ENCODE measurements around the gene PNPLA3.

Gene PNPLA3

DNA sequence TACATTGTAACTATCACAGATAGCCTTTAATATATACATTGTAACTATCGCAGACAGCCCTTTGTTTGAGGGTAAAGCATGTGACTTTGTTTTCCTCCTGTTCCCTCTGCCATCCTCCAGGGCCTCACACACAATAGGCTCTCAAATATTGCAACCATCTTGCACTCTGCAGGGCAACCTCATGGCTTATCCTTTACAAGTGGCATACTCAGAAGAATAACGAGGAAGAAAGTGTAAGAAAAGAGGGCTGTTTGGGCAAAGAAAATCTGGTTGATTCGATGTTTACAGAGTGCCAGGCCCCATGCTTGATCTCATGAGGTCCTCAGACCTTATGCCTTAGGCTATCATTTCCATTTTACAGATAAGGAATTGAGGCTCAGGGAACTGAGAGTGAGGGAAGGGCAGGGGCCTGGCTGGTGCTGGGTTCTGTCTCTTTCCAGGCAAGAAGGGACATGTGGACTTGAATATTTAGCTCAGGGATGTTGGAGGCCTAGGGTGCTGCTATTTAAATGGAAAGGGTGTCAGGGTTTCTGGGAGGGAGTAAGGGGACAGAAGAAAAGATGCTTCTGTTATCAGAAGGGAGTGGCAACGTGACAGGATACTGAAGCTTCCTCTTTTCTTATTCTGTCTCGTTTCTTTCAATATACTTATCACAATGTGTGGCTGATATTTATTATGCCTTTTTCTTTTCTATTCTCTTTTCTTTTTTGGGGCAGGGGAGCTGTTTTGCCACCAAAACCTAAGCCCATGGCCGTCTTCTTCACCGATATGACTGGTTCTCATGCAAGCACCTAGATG lies 30.6 kb downstream of the PNPLA3 start:
- TF ChIP-seq CTCF (conservative IDR thresholded peaks at IDR 0.05; ENCODE audit: low read depth, low read length): no peak
- peak overlapping the region; percentile 95 for H3K4me3 ChIP-seq (ENCODE audit: low read depth, low read length)
- DNase-seq (ENCODE audit: low read depth): no peak

GRCh38 chr22:43955040-43955882 lies 31.7 kb downstream of the PNPLA3 start, which contains the start of gene SAMM50:
Gene SAMM50 (plus strand): TSS chr22:43955442. CDS start chr22:43955578, 136 bp downstream.
- H3K4me3 ChIP-seq (ENCODE audit: low read depth, low read length): peak within 1 kb of the TSS; percentile 95
- TF ChIP-seq CTCF (conservative IDR thresholded peaks at IDR 0.05; ENCODE audit: low read depth, low read length): no peak
- peak; percentile 92 for DNase-seq (ENCODE audit: low read depth)

GRCh38 chr22:43955883-43956782 lies 32.5 kb downstream of the PNPLA3 start:
- H3K4me3 ChIP-seq (ENCODE audit: low read depth, low read length): peak overlapping the region; percentile 95
- TF ChIP-seq CTCF (conservative IDR thresholded peaks at IDR 0.05; ENCODE audit: low read depth, low read length): no peak
- DNase-seq (ENCODE audit: low read depth): no peak

- no peak for TF ChIP-seq CTCF (conservative IDR thresholded peaks at IDR 0.05; ENCODE audit: low read depth, low read length)
- H3K4me3 ChIP-seq (ENCODE audit: low read depth, low read length): peak overlapping the region; percentile 95
- DNase-seq (ENCODE audit: low read depth): no peak
These were observed 33.3 kb downstream of the PNPLA3 start for GRCh38 chr22:43956805-43957463.

GRCh38 chr22:43957871-43958270 lies 34.3 kb downstream of the PNPLA3 start:
- DNase-seq (ENCODE audit: low read depth): peak; percentile 23
- H3K4me3 ChIP-seq (ENCODE audit: low read depth, low read length): no peak overlapping the region
- TF ChIP-seq CTCF (conservative IDR thresholded peaks at IDR 0.05; ENCODE audit: low read depth, low read length): no peak

DNA sequence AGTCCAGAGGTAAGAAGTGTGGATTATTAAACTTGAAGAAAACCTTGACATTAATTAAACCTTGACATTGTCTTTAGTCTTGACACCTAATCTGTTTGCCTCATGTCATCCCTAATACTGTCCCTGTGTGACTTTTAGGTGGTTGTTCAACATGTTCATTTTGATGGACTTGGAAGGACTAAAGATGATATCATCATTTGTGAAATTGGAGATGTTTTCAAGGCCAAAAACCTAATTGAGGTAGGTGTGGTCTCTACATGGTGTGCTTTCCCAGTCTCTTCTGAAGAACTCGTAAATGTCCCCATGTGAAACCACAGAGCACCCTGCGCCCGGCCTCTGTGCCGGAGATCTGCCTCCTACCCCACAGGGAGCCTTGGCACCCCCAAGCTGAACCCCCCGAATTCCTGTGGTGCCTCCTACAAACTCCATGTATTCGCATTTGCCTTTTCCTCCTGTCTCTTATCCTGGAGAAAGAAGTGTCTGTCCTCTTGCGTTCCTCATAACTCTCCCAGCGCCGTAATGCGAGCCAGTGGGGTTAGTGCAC lies 40.8 kb downstream of the PNPLA3 start:
- no peak for TF ChIP-seq CTCF (conservative IDR thresholded peaks at IDR 0.05; ENCODE audit: low read depth, low read length)
- H3K4me3 ChIP-seq (ENCODE audit: low read depth, low read length): no peak overlapping the region
- no peak for DNase-seq (ENCODE audit: low read depth)
